ENCODE data around the gene SCOC. TPM values are rescaled to one million over a fixed set of nuclear protein-coding genes. Genes with fewer than 3 reads are reported as not detected.

SCOC gene
- total and polyA plus RNA-seq, 7 donors, result 23.9 to 85.9 (median 31.6) TPM

- Histone ChIP-seq H3K27me3 (ENCODE audit: insufficient read depth in 3 of 3, low read length in 2 of 3) (no peaks in the 10 kb centered on the region), H3K4me1 (no peaks in the 10 kb centered on the region), H3K4me3 (peak within 1 kb of the TSS; percentile 79), H3K27ac (no peak within 1 kb of the TSS), H3K9me3 (no peaks in the 10 kb centered on the region), H3K36me3 (ENCODE audit: insufficient read depth in 1 of 2, low read depth in 1 of 2) (no peaks in the 10 kb centered on the region)
- peak; percentile 57 to 77 for DNase-seq
- ATAC-seq, result peak; percentile 80 to 98 (median 90)
- intact Hi-C loops (cut with DNase I), result no loop called here
- TF ChIP-seq CTCF (IDR thresholded peaks at IDR 0.05), result peak; percentile 41
- WGBS, 3 donors, result 1% methylated on average over 54 to 73 of the region's 73 CpGs
Observed at GRCh38 chr4:140427106-140427918, 53.9 kb downstream of the SCOC start, which contains the start of gene CLGN. Gene CLGN, minus strand, starts transcription at chr4:140427648. Its CDS starts 14,570 bp downstream, at chr4:140413078.

GRCh38 chr4:140427919-140428471, 54.5 kb downstream of the SCOC start:
- no peak overlapping the region for H3K27ac ChIP-seq
- no peaks in the 10 kb centered on the region for H3K9me3 ChIP-seq
- WGBS, 3 donors, result 47 to 59% (median 55%) methylated on average over 7 of the region's 7 CpGs
- DNase-seq, result no peak
- intact Hi-C loops (cut with DNase I), result no loop called here
- H3K27me3 ChIP-seq (ENCODE audit: insufficient read depth in 3 of 3, low read length in 2 of 3), result no peaks in the 10 kb centered on the region
- H3K36me3 ChIP-seq (ENCODE audit: insufficient read depth in 1 of 2, low read depth in 1 of 2), result no peaks in the 10 kb centered on the region
- ATAC-seq, result no peak
- no peak for TF ChIP-seq CTCF (IDR thresholded peaks at IDR 0.05)
- H3K4me3 ChIP-seq, result peak overlapping the region; percentile 79
- no peaks in the 10 kb centered on the region for H3K4me1 ChIP-seq

Other genes with a start within 250 kb of the SCOC start
- 1 to 10 TPM in 3 of 4 donors, under 1 TPM in 1; 0.74 to 2.7 (median 1.4) TPM for gene MAML3, start 219.5 kb upstream of the SCOC start, total RNA-seq
- under 1 TPM; 0.43 to 0.49 (median 0.48) TPM for gene MAML3, start 219.5 kb upstream of the SCOC start, polyA plus RNA-seq
- under 1 TPM; 0.22 to 0.67 (median 0.38) TPM for gene CLGN, start 54.0 kb downstream of the SCOC start, total RNA-seq
- under 1 TPM; 0.14 to 0.89 (median 0.40) TPM for gene CLGN, start 54.0 kb downstream of the SCOC start, polyA plus RNA-seq
- not detected for gene MGAT4D, start 124.6 kb downstream of the SCOC start, total RNA-seq
- gene MGAT4D, start 124.6 kb downstream of the SCOC start, polyA plus RNA-seq, result not detected
- gene ELMOD2, start 150.5 kb downstream of the SCOC start, total RNA-seq, result 10 to 100 TPM in 1 of 4 donors, 1 to 10 TPM in 3; 6.9 to 10.0 (median 8.7) TPM
- gene ELMOD2, start 150.5 kb downstream of the SCOC start, polyA plus RNA-seq, result 1 to 10 TPM; 3.1 to 7.6 (median 4.5) TPM
- not detected for gene UCP1, start 195.3 kb downstream of the SCOC start, total RNA-seq
- under 1 TPM in 1 of 3 donors, not detected in 2; 0.09 TPM for gene UCP1, start 195.3 kb downstream of the SCOC start, polyA plus RNA-seq

Data from psoas muscle (tissue), 8 donors.